Vein endothelial cell (primary cell): ENCODE results near the gene CRKL. TPM values are rescaled to one million over a fixed set of nuclear protein-coding genes. Genes with fewer than 3 reads are reported as not detected.

Experiments used
- total RNA-seq: library from RNA; depleted of rRNA; stranded (reverse); fragments of >200 nt; gene quantifications from 2 replicates; pipeline ENCODE4 v1.2.3, GENCODE V29; 2012

Gene CRKL, protein sequence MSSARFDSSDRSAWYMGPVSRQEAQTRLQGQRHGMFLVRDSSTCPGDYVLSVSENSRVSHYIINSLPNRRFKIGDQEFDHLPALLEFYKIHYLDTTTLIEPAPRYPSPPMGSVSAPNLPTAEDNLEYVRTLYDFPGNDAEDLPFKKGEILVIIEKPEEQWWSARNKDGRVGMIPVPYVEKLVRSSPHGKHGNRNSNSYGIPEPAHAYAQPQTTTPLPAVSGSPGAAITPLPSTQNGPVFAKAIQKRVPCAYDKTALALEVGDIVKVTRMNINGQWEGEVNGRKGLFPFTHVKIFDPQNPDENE
- 48.7 and 54.3 TPM in 2 replicates for total RNA-seq

DNA sequence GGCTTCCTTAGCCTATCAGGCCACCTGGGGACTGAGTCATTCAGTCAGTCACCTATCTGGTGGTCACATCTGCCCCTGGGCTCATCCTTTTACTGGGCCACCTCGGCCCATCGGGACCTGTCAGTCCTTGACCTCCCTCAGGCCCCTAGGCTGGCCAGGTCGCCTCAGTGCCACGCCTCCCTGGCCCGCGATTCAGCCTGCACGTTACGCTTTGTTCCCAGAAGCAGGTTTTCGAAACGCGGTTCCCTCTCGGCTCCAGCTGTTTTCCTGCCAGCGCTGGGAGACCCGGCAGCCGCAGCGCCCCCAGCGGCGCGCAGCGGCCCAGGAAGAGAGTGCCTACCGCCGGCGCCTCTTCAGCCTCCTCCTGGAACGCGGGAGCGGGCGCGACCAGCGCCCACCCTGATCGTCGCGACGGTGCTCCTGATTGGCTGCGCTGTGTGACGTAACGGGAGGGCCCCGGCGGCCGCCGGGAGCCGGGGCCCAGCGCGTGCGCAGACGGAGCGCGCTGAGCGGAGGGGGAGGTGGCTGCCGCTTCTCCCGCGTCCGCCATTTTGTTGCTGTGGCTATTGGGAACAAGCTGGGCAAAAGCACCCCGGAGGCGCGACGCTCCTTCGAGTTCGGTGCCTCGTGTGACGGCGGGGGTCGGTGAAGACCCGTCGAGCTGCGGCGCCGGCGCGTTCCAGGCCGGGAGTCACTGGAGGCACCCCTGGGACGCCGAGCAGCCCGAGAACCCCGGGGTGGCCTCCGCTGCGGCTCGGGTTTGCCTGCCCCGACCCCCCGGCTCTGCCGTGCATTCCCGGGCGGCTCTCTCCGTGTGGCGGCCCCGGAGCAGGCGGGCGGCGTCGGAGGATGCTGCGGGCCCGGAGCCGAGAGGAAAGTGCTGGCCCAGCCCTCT, at the start of gene CRKL:
CRKL (plus strand) TSS at position 492 of the 895 bp plus-strand sequence. CDS start 528 bp downstream, outside the sequence.

DNA sequence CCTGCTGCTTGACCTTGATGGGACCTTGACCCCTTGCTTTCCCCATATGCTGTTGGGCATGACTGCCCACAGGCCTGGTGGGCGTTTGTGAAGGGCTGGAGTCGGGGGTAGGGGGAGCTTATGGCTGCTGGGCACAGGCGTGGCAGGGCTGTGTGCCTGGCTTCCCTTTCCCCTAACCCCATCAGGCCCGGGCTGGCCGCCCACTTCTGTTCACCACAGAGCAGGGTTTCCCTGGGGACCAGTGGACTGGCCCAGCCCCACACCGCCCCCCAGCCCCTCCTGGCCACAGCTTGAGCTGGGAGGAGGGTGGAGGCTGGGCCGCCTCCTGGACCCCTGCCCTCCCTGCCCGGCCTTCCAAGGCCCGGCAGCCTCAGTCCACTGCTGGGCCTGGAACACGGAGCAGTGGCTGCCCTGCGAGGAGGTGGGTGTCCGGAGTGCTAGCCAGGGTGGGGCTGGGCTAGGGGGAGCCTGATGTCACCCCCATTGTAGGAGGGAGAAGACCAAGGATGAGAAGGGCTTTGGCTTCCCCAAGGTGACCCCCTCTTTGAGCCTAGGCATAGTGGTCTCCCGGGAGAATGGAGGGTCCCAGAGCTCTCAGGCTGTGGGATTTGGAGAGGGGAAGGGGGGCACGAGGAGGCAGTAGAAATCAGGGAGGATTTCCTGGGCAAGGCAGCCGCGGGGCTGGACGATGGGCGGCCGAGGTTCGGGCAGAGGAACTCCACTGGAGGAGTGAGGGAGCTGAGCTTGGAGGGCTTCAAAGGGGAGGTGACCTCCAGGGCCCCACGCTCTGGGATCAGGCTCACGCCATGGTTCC, 49.9 kb downstream of the CRKL start, which contains the start of gene AIFM3:
AIFM3 (plus strand) TSS at position 373 of the 814 bp plus-strand sequence. CDS start 690 bp downstream, outside the sequence.

DNA sequence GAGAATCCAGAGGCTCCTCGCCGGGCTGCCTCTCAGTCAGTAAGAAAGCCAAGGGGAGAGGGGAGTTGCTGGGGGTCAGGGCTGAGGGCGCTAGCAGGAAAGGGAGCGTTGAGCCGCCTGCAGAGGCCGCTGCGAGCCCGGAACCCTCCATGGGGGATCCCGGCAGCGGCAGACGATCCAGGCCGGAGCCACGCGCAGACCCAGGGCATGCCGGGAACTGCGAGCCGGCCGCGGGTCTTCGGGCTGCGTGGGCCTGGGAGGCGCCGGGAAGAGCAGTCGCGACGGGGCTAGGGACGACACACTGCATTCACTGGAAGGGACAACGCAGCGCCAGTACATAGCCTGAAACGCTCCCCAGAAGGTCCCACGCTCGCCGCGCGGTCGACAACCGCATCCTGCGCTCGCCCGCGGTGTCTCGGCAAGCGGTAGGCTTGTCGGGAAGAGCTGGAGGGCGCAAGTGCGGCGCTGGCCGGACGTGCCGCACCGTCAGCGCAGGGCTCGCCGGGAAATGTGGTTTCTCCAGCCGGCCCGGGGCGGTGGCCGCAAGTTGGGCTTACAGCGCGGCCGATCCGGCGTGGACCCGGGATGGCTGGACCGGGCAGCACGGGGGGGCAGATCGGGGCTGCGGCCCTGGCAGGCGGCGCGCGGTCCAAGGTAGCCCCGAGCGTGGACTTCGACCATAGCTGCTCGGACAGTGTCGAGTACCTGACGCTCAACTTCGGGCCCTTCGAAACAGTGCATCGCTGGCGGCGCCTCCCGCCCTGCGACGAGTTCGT, 64.8 kb downstream of the CRKL start, which contains the start of gene LZTR1:
LZTR1 (plus strand) TSS at position 511 of the 776 bp plus-strand sequence; CDS start at position 586, 75 bp downstream.

DNA sequence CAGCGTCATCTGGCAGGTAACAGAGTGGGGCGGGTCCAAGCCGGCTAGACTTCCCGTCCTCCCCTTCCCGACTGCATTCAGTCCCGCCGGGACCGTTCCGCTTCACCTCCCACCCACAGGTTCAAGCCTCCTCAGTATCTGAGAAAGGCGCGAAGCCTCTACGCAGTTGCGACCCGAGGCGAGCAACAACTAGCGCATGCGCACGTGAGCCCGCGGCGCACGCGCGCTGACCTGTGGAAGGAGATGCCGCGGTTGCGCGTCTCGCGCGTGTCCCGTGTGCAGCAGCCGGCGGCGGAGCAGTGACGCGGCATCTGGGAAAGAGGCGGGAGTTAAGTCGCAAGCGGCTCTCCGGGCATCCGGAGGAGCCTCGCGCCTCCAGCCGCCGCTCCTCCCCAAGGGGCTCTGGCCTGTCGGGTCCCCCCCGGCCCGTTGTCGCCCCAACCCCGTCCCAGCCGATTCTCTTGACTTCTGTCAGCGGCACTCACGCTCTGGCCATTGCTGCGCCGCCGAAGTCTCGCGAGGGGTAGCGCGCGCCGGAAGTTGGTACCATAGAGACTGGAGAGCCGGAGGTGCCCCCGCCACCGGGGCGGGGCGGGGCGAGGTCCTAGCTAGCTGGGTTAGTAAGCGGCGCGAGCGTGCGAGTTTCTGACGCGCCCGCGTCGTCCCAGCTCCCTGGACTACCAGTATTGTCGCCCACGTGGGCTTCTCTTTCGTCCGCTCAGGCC, 84.6 kb downstream of the CRKL start, which contains the start of gene THAP7:
THAP7 (minus strand) TSS at position 518 of the 725 bp plus-strand sequence; CDS start at position 311, 207 bp downstream.

Other genes with a start within 250 kb of the CRKL start
- 0.38 TPM in 1 of 2 replicates, not detected in the other for gene SERPIND1, start 143.3 kb upstream of the CRKL start, total RNA-seq
- gene PI4KA, start 58.6 kb upstream of the CRKL start, total RNA-seq, result 37.8 and 44.4 TPM in 2 replicates
- gene SNAP29, start 58.4 kb upstream of the CRKL start, total RNA-seq, result 9.7 and 13.4 TPM in 2 replicates
- 0.10 and 0.33 TPM in 2 replicates for gene AIFM3, start 49.8 kb downstream of the CRKL start, total RNA-seq
- gene LZTR1, start 64.9 kb downstream of the CRKL start, total RNA-seq, result 46.8 and 62.4 TPM in 2 replicates
- gene THAP7, start 84.7 kb downstream of the CRKL start, total RNA-seq, result 22.0 and 25.8 TPM in 2 replicates
- under 0.01 TPM in 2 replicates for gene P2RX6, start 97.8 kb downstream of the CRKL start, total RNA-seq
- gene SLC7A4, start 115.2 kb downstream of the CRKL start, total RNA-seq, result under 0.01 TPM in 1 of 2 replicates, not detected in the other
- gene LRRC74B, start 128.5 kb downstream of the CRKL start, total RNA-seq, result not detected in 2 replicates